Measurements from ENCODE around the gene NLRC3.

Gene NLRC3

GRCh38 chr16:3608069-3608468, 30.9 kb upstream of the NLRC3 start:
- no peak overlapping the region for H2AFZ ChIP-seq (ENCODE audit: low read depth, low read length, severe bottlenecking)
- TF ChIP-seq, protein P1, sequence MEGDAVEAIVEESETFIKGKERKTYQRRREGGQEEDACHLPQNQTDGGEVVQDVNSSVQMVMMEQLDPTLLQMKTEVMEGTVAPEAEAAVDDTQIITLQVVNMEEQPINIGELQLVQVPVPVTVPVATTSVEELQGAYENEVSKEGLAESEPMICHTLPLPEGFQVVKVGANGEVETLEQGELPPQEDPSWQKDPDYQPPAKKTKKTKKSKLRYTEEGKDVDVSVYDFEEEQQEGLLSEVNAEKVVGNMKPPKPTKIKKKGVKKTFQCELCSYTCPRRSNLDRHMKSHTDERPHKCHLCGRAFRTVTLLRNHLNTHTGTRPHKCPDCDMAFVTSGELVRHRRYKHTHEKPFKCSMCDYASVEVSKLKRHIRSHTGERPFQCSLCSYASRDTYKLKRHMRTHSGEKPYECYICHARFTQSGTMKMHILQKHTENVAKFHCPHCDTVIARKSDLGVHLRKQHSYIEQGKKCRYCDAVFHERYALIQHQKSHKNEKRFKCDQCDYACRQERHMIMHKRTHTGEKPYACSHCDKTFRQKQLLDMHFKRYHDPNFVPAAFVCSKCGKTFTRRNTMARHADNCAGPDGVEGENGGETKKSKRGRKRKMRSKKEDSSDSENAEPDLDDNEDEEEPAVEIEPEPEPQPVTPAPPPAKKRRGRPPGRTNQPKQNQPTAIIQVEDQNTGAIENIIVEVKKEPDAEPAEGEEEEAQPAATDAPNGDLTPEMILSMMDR (IDR thresholded peaks at IDR 0.05; ENCODE audit: insufficient read depth, low read length, poor library complexity, severe bottlenecking), result no peak
- TF ChIP-seq EZH2phosphoT487 (conservative IDR thresholded peaks at IDR 0.05; ENCODE audit: low read length), result no peak
- peak overlapping the region; percentile 41 for H3K4me3 ChIP-seq (ENCODE audit: insufficient read depth, low read length, poor library complexity, severe bottlenecking)
- H3K9me2 ChIP-seq (replicated peaks; ENCODE audit: insufficient read depth, low read length), result no peaks in the 10 kb centered on the region
- peak overlapping the region; percentile 85 for H3K27ac ChIP-seq (ENCODE audit: low read depth, low read length)
- no peaks in the 10 kb centered on the region for H3K9me3 ChIP-seq (ENCODE audit: insufficient read depth, low read length)
- H3K79me2 ChIP-seq (ENCODE audit: insufficient read depth, low read length), result peaks cover 48% of the 10 kb centered on the region
- H3F3A ChIP-seq (ENCODE audit: insufficient read depth), result peaks cover 40% of the 10 kb centered on the region
- no peaks in the 10 kb centered on the region for H4K20me1 ChIP-seq (ENCODE audit: low read depth, low read length)
- H3K4me2 ChIP-seq (ENCODE audit: low read depth, low read length, poor library complexity, severe bottlenecking), result peak overlapping the region; percentile 82
- H3K27me3 ChIP-seq (ENCODE audit: low read length), result no peaks in the 10 kb centered on the region
- peak overlapping the region; percentile 48 for H3K9ac ChIP-seq (ENCODE audit: low read length)
- peaks cover 5% of the 10 kb centered on the region; the same call in 1 of the 2 replicates for H3K36me3 ChIP-seq (ENCODE audit: low read length)

- TF ChIP-seq EZH2phosphoT487 (conservative IDR thresholded peaks at IDR 0.05; ENCODE audit: low read length), result no peak
- TF ChIP-seq, protein P1 (IDR thresholded peaks at IDR 0.05; ENCODE audit: insufficient read depth, low read length, poor library complexity, severe bottlenecking), result no peak
- peaks cover 37% of the 10 kb centered on the region for H3F3A ChIP-seq (ENCODE audit: insufficient read depth)
- peak overlapping the region; percentile 41 for H3K4me3 ChIP-seq (ENCODE audit: insufficient read depth, low read length, poor library complexity, severe bottlenecking)
- no peak overlapping the region for H2AFZ ChIP-seq (ENCODE audit: low read depth, low read length, severe bottlenecking)
- H3K4me2 ChIP-seq (ENCODE audit: low read depth, low read length, poor library complexity, severe bottlenecking), result peak overlapping the region; percentile 82
- H3K9me2 ChIP-seq (replicated peaks; ENCODE audit: insufficient read depth, low read length), result no peaks in the 10 kb centered on the region
- H3K79me2 ChIP-seq (ENCODE audit: insufficient read depth, low read length), result peaks cover 44% of the 10 kb centered on the region
- H3K9ac ChIP-seq (ENCODE audit: low read length), result peak overlapping the region; percentile 48
- no peaks in the 10 kb centered on the region for H3K27me3 ChIP-seq (ENCODE audit: low read length)
- H3K9me3 ChIP-seq (ENCODE audit: insufficient read depth, low read length), result no peaks in the 10 kb centered on the region
- H3K36me3 ChIP-seq (ENCODE audit: low read length), result peaks cover 5% of the 10 kb centered on the region; the same call in 1 of the 2 replicates
- peak overlapping the region; percentile 85 for H3K27ac ChIP-seq (ENCODE audit: low read depth, low read length)
- no peaks in the 10 kb centered on the region for H4K20me1 ChIP-seq (ENCODE audit: low read depth, low read length)
Observed at GRCh38 chr16:3607634-3608033, 30.4 kb upstream of the NLRC3 start.

DNA sequence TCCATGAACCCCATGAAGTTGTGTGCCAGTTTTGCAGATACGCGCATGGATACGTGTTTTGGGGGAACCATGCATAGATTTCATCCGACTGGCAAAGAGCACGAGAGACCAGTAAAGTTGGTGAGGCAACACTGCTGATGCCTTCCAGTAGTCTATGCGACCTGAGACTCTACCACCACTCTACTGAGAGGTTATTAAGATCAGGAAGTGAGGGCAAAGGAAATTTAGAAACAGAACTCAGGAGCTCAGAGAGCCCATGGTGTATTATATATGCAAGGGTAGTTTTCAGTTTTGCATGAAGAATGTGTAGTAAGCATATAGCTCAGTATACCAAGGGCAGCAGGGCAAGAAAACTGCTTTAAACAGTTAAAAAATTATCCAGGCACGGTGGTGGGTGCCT, 30.0 kb upstream of the NLRC3 start:
- Histone ChIP-seq H3F3A (ENCODE audit: insufficient read depth) (peaks cover 36% of the 10 kb centered on the region), H3K9me3 (ENCODE audit: insufficient read depth, low read length) (no peaks in the 10 kb centered on the region), H3K9me2 (replicated peaks; ENCODE audit: insufficient read depth, low read length) (no peaks in the 10 kb centered on the region), H3K9ac (ENCODE audit: low read length) (peak overlapping the region; percentile 48), H3K4me3 (ENCODE audit: insufficient read depth, low read length, poor library complexity, severe bottlenecking) (peak overlapping the region; percentile 41), H3K27ac (ENCODE audit: low read depth, low read length) (peak overlapping the region; percentile 85), H3K36me3 (ENCODE audit: low read length) (peaks cover 5% of the 10 kb centered on the region; the same call in 1 of the 2 replicates), H3K79me2 (ENCODE audit: insufficient read depth, low read length) (peaks cover 39% of the 10 kb centered on the region), H4K20me1 (ENCODE audit: low read depth, low read length) (no peaks in the 10 kb centered on the region), H2AFZ (ENCODE audit: low read depth, low read length, severe bottlenecking) (no peak overlapping the region), H3K27me3 (ENCODE audit: low read length) (no peaks in the 10 kb centered on the region), H3K4me2 (ENCODE audit: low read depth, low read length, poor library complexity, severe bottlenecking) (peak overlapping the region; percentile 82)
- no peak for TF ChIP-seq EZH2phosphoT487 (conservative IDR thresholded peaks at IDR 0.05; ENCODE audit: low read length)
- TF ChIP-seq, protein P1 (IDR thresholded peaks at IDR 0.05; ENCODE audit: insufficient read depth, low read length, poor library complexity, severe bottlenecking), result no peak
